NCI-H2196 treated with DMSO at 0.1 percent for 48 hours (cell line): ENCODE measurements around the gene UNC119.
"Not testable (repeated sequence)": the region's sequence is repeated elsewhere in the genome, so short reads cannot be mapped to it uniquely, and the experiment has no call there.

ENCODE experiments used
- DNase-seq: peaks from one replicate; lab custom pipeline; 2025; ENCODE audit not compliant: unreplicated experiment; lab: John Stamatoyannopoulos, UW

Gene UNC119

DNA sequence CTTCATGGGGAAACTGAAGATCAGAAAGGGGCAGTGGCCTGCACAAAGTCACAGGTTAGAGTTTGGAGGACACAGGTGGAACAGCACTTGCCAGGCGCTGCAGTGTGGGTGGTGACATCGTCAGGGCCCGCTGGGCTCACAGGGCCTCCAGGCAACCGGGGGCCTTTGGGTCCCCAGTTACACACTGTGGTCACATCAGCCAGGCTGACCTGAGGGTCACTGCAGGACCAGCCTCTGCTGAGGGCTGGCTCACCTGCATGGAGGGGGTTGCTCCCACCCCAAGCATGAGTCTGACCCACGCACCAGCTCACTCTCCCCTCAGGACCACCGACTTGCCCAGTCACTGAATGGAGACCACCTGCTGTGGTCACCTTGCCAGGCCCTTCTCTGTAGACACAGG is 29.2 kb downstream of the UNC119 start:
- no peak for DNase-seq

DNA sequence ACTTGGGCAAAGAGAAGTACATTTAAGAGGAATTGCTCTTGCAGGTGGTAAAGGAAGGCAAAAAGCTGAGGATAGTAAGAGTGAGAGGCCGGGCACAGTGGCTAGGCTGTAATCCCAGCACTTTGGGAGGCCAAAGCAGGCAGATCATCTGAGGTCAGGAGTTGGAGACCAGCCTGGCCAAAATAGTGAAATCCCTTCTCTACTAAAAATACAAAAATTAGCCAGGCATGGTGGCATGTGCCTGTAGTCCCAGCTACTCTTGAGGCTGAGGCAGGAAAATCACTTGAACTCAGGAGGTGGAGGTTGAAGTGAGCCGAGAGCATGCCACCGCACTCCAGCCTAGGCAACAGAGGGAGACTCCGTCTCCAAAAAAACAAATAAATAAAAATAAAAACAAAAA is 30.1 kb downstream of the UNC119 start:
- DNase-seq = not testable (repeated sequence)

DNA sequence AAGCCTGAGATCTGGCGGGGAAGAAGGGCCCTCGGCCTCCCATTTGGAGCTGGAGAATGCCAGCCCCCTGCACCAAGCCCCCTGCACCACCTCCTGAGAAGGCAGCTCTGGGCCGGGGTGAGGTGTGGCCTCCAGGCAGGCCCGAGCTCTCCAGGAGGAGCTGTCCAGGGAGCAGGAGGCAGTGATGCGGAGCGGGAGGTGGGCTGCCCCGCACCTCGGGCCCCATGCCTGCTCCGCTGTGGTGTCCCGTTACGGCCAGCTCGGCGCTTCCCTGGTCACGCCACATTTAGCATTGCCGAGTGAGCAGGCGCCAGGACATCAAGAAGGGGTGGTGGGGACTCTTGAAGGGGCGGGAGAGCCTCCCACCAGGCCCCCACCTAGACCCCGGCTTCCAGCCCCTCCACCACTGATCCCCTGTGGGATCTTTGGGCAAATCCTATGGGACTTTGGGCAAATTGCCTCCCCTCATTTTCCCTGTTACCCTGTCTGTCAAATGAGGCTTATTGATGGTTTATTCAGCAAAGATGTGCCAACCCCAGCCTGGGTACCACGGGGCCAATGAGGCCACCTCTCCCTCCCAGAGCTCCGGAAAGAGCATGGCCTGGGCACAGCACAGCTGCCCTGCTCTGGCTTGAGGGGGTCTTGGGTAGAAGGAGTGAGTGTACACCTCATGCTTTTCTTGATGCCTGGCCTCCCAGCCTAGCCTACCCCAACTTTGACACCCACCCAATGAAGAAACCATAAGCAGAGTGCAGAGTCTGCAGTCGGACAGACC is 30.9 kb downstream of the UNC119 start:
- no peak for DNase-seq

DNA sequence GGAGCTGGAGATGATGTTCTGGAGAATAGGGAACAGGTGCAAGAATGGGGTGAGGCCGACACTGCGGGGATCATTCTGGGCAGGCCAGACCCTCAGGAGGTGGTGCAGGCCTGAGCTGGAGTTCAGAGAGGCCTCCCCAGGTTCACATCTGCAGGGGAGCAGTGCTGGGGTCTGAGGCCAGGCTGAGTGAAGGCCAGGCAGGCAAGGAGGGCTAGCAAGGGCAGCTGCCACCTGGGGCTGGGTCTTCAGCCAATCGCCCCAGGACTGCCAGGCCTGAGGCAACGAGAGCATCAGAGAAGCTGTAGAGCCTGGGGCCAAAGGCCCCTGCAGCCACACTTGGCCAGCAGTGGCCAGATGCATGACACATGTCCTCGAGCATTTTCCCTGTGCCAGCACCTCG is 31.7 kb downstream of the UNC119 start:
- no peak for DNase-seq

DNA sequence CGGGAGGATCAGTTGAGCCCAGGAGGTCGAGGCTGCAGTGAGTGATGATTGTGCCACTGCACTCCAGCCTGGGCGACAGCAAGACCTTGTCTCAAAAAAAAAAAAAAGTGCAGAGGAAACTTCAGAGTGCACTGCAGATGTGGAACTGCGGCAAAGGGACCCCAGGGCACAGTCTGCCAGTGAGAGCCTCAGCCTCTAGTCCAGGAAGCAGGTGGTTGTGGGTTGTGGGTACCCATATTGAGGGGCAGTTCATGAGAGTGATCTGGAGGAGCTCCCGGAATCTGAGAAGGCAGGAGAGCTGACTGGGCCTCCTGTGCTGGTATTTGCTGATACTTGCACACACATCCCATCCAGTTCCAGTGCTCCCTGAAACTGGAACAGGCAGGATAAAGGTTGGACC is 33.2 kb downstream of the UNC119 start:
- DNase-seq = no peak

DNA sequence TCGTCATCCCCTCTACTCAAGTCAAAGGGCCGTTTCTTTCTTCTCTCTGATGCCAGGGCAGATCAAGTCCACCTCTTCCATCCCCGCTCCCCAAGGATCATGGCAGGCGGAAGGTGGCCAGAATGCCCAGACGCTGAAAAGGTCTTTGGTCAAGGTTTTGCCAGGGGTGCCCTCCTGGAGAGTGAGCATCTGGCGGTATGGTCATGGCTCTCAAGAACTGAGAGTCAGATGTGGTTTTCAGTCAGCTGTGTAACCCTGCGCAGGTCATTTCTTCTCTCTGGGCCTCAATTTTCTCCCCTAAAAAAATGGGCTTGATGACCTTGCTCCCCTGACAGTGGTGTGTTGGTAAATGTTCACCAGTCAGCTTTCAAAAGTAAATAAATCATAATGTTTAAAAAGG is 33.8 kb downstream of the UNC119 start:
- DNase-seq = no peak

DNA sequence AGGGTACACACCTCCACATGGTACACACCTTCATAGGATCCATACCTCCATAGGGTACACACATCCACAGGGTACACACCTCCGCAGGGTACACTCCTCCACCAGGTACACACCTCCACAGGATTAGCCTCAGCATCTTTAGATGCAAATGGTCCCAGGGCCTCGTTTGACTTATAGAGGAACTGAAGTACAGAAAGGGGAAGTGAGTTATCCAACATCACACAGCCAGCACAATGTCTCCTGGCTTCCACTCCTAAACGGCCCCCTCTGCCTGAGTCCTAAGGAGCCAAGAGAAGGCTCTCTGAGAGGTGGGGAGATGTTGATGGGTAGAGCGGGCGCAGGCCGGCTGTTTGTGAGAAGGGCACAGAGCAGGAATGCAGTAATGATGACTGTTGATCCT is 34.3 kb downstream of the UNC119 start:
- DNase-seq = no peak

DNA sequence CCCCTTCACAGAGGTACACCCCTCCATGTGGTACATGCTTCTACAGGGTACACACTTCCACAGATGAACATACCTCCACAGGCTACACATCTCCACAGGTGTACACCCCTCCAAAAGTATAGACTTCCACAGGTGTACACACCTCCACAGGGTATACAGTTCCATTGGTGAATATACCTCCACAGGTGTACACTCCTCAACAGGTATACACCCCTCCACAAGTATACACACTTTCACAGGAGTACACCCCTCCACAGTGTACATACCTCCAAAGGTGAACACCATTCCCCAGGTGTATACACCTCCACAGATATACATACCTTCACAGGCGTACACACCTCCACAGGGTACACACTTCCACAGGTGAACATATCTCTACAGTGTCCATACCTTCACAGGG is 36.9 kb downstream of the UNC119 start:
- no peak for DNase-seq

DNA sequence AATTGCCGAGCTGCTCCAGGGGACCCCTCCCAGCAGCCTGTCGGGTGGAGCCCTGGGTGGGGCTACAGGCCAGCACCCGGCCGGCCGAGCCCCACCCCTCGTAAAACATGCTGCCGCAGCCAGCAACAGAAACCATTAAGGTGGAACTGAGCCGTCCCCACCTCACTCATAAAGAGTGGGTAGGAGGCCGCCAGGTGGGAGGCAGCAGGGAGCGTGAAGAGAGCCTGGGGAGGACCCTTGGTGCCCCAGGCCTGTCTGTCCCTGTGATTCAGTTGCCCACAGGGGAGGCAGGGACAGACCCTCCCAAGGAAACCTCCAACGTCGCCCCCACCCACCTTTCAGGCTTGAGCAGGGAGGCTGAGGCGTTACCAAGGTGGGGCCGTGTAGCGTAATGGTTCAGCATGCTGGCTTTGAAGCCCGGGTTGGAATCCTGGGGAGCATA is 37.8 kb downstream of the UNC119 start:
- no peak for DNase-seq

DNA sequence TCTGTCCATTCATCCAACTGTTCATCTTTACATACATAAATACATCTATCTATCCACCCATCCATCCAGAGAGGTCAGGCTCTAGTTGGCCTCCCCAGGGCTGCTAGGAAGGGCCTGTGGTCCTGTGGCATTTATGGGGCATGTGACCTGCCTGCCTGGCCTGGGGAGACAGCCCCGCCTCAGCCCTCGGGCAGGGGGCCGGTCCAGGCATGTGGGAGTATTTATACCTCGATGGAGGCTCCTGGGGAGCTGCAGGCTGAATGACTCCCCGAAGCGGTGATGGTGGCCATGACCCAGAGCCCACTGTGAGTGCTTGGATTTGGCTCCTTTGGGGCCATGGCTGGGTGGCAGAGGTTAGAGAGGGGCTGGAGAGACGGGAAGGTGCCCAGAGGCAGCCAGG is 38.9 kb downstream of the UNC119 start:
- no peak for DNase-seq

DNA sequence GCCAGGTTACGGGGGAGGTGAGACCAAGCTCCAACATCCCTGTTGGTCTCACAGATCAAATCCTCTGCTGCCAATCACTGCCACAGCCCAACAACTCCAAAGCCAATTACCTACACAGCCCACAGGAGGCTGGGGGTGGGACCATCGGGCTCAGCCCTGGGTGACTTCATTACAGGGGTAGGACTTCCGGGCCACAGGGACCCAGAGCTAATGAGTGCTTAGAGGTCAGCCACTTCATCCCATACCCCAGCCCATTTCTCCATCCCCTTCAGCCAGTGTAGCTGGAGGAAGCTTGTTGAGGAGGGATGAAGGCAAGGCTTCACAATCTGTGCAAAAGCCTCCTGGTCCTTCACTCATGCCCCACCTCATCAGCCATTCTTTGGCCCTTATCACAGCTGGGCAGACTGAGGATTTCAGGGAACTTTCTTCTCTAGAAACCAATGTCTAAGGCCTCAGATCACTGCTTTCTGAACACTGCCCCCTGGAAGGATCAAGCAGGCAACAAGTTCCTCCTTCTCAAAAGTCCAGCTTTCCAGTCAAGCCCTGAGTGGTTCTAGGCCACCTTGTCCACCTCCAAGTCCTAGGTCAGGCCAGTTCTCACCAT is 40.5 kb downstream of the UNC119 start:
- DNase-seq = no peak

DNA sequence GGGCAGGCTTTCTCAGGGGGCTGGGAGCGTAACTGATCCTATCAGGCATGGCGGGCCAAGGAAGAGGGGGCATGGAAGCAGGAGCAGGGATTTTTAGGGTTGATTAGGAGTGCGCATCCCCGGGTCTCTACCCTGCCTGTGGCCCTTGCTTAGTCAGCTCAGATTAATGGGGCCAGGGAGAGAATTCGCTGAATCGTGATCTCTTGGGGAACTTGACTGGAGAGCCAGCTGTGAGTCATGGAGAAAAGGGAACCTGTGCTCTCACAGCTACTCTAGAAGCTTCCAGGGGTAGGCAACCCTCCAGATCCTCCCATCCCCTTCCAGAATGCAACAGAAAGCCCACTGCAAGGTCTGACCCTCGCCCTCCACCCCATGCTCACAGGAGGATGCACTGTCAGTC is 42.6 kb downstream of the UNC119 start:
- no peak for DNase-seq

DNA sequence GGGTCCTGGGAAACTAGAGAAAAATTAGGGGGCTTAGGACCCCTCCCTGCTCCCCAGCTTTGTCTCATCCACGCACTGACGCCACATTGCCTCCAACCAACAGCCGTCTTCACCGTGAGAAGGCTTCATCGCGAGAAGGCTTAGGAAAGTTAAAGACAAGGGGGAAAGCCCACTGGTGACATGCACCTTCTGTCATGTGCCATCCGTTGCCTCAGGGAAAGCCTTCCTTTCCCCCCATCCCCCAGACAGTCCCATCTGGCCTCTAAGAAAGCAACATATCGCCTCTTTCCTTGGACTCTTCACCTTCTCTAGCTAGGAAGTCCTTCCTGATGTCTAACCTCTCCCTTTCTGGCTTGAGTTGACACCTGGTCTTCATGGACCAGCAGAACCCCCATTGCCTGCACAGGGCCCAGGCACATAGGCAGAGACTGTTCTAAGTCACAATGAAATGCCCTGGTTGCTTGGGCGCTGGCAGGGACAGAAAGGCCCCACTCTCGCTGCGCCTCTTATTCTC is 44.2 kb downstream of the UNC119 start:
- no peak for DNase-seq

DNA sequence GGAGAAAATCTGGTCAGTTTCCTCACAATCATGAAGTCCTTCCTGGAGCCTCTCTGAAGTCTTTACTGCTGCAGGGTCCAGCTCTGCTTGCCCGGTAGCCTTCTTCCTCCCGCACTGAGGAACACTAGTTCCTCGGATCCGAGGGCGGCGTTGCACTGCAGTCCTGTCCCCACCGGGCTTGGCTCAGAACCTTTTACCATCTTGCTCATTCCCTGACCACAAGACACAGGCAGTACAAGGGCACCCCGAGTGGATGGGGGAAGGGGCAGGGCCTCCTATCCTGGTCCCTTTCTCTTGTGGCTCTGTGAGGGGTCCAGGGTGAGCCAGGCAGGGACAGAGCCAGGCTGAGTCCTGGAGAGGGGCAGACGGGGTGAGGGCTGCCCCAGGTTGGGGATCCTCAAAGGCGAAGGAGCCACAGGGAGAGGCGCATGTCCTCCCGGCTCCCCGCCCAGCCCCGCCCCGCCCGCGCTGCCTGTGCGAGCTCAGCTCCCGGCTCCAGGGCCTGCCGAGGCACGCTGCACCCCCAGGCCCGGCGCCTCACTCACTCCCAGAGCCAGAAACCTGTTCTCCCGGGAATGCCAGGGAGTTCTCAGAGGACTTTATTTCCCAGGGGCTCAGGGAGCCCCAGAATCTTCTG is 44.7 kb downstream of the UNC119 start:
- no peak for DNase-seq

DNA sequence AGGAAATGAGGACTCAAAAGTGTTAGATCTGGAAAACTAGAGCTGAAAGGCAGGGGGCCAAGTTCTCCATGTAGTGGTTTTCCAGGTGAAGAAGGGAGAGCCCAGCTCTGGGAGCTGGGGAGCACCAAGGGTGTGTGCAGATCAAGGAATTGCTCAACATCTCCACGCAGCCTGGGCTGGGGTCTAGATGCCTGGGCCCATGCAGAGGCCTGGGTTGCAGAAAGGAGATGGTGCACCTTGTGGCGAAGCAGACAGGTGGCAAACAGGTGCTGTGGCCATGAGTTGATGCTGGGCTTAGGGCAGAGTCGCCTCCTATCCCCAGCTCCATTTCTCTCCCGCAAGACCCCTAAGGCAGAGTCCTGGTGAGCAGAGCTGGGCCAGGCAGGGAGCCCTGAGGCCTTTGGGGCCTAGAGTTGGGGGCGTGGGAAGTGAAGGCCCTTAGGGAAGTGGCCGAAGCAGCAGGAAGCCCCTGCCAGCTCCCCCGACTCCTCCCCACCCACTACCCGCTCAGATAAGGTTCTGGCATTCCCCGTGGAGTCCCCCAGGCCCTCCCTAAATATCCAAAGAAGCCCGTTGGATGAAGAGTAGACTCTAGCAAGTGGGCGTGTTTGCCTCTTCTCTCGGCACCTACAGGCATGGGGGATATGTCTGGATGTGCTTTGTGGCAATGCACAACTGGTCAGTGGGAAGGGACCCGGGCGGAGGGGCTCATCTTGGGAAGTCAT is 45.5 kb downstream of the UNC119 start:
- no peak for DNase-seq

DNA sequence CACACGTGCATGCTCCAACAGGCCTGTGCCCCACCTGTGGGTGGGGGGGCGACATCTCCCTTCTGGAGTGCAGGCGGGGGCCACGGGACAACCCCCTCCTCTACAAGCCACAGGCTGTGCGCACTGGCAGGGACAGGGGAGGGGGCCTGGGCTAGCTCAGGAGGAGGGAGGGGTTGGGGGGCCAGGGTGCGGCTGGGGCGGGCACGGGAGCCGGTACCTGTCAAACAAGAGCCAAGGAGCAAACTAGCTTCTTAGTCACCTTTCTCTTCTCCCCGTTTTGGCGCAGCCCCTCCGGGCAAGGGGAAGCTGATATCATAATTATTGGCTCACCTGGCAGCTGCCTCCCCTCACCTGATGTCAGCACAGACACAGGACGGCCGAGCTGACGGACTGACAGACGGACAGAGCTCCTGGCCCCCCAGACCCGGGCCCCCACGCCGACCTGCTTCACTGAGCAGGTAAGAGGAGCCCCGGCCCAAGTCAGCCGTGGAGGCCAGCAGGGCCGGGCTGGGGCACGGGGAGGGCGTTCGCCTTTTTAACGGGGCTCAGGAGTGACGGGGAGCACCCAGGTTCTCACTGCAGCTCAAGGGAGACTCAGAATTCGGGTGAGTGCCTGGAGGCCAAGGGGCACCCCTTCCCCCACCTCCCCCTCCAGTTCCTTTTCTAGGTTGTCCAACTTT is 46.3 kb downstream of the UNC119 start, which contains the start of gene FOXN1:
TSS of gene FOXN1 (plus strand) at position 363 of the 680 bp plus-strand sequence. CDS start 17,622 bp downstream, outside the sequence.
- no peak for DNase-seq

DNA sequence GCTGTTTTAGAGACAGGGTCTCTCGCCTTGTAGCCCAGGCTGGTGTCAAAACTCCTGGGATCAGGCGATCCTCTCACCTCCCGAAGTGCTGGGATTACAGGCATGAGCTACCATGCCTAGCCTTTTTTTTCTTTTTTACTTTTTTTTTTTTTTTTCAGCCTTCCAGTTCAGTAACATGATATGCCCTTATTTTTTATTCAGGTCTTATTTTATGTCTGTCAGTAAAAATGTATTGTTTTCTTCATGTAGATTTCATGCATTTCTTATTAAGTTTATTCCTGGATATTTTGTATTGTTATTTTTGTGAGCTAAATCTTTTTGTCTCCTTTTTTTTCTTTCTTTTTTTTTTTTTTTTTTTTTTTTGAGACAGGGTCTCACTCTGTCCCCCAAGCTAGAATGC is 49.0 kb downstream of the UNC119 start:
- DNase-seq = no peak

DNA sequence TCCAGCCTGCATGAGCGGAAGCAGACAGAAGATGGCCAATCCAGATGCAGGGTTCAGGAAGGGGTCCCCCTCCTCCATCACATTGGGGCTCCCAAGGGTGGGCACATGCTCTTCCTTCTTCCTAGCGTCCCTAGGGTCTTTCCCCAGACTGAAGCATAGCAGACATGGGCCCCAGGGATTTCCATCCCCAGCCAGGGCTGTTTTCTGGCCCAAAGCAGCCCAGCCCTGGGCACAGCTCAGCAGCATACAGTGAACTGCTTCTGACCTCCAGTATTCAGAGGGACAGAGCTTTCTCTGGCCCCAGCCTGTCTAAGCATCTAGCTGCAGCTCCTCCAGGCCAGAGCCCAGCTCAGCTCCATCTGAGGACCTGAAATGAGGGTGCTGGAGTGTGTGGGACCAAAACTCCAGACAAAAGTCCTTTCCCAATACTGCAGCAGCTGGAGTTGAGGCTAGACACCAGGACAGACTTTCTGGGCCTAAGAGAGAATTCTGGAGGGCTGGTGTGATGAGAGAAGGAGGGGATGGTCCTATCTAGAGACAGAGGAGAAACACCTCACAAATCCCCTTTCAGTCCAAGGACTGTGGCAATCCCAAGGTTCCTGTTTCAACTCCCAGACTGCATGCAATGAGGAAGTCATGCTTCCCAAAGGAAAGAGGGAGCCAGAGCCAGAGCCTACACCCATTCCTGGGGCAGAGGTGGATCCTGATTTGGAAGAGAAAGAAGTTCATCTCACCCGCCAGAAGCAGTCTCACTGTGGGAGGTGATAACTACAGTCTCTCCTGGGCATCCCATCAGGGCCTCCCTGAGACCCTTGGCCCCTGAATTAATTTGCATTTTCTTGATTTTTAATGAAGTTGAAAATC is 50.8 kb downstream of the UNC119 start:
- no peak for DNase-seq

DNA sequence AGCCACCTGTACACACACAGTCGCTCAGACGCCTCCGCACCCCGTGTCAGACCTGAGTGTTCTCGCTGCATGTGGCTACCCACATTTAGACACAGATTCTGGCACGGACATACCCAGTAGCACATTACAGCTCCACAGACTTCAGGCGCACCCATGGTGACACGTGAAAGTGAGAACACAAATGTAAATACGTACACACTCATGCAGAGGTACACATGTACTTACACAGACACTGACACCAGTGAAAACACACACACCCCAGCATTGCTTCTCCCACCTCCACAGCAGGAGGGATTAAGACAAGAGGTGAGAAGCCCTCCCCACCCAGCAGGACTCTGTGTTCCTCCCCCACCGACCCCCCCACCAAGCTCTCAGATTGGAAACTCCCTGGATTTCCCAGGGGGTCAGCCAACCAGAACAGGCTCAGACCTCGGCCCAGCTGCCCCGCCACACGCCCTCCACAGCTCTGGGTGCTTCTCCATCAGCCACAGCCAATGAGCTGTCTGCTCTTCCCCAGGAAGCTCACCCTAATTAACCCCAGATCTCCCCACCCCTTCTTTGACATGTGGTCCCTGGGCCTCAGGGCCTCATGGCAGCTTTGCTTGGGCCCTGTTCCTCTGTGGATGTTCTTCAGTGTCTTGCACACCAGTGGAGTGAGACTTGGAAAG is 51.6 kb downstream of the UNC119 start:
- DNase-seq = no peak
